Putamen (tissue), 1 donor: ENCODE data around the gene GNAL.
A peak's percentile ranks its signal among the peaks of the same experiment; 100 is the strongest.
"Not testable (repeated sequence)": the region's sequence is repeated elsewhere in the genome, so short reads cannot be mapped to it uniquely, and the experiment has no call there.

Experiments used
- DNase-seq: peaks from one replicate; pipeline ENCODE4 v3.0.0-alpha.2; 2016; ENCODE audit warnings: low spot score

Gene GNAL

GRCh38 chr18:11688972-11689668 lies at the start of gene GNAL:
TSS of gene GNAL (plus strand) at chr18:11689264. CDS start at chr18:11689564, 300 bp downstream.
- DNase-seq: peak; percentile 33

- DNase-seq: not testable (repeated sequence)
Observed at GRCh38 chr18:11647310-11647709, 41.8 kb upstream of the GNAL start.

GRCh38 chr18:11647804-11648203 lies 41.3 kb upstream of the GNAL start:
- not testable (repeated sequence) for DNase-seq

GRCh38 chr18:11649839-11650238 lies 39.2 kb upstream of the GNAL start:
- no peak for DNase-seq

GRCh38 chr18:11651899-11652298 lies 37.2 kb upstream of the GNAL start:
- DNase-seq: no peak

- DNase-seq: no peak
Observed at GRCh38 chr18:11653521-11653920, 35.5 kb upstream of the GNAL start.

- DNase-seq: peak; percentile 15
Observed at GRCh38 chr18:11654736-11655605, 34.1 kb upstream of the GNAL start.

GRCh38 chr18:11655606-11655932 lies 33.5 kb upstream of the GNAL start:
- DNase-seq: no peak

GRCh38 chr18:11657152-11657551 lies 31.9 kb upstream of the GNAL start:
- peak; percentile 57 for DNase-seq

GRCh38 chr18:11657554-11657953 lies 31.5 kb upstream of the GNAL start:
- DNase-seq: no peak

GRCh38 chr18:11658019-11658418 lies 31.0 kb upstream of the GNAL start:
- DNase-seq: no peak

- no peak for DNase-seq
Observed at GRCh38 chr18:11658989-11659388, 30.1 kb upstream of the GNAL start.

GRCh38 chr18:11660691-11661090 lies 28.4 kb upstream of the GNAL start:
- no peak for DNase-seq

GRCh38 chr18:11661430-11661829 lies 27.6 kb upstream of the GNAL start:
- DNase-seq: no peak

GRCh38 chr18:11663439-11664029 lies 25.5 kb upstream of the GNAL start:
- no peak for DNase-seq

- no peak for DNase-seq
Observed at GRCh38 chr18:11664286-11664685, 24.8 kb upstream of the GNAL start.

GRCh38 chr18:11665146-11665545 lies 23.9 kb upstream of the GNAL start:
- DNase-seq: no peak

- DNase-seq: no peak
Observed at GRCh38 chr18:11665587-11665986, 23.5 kb upstream of the GNAL start.

- DNase-seq: no peak
Observed at GRCh38 chr18:11666176-11666575, 22.9 kb upstream of the GNAL start.

GRCh38 chr18:11666831-11667230 lies 22.2 kb upstream of the GNAL start:
- no peak for DNase-seq

- DNase-seq: no peak
Observed at GRCh38 chr18:11667578-11667977, 21.5 kb upstream of the GNAL start.

- no peak for DNase-seq
Observed at GRCh38 chr18:11668441-11669169, 20.5 kb upstream of the GNAL start.
